GM18858 (cell line): ENCODE results near the gene TRIM61.
"Not testable (repeated sequence)": the region's sequence is repeated elsewhere in the genome, so short reads cannot be mapped to it uniquely, and the experiment has no call there.

Source experiments
- ATAC-seq: cut with Tn5 transposase; IDR thresholded peaks from one replicate; pipeline ENCODE4 v1.9.1; 2021; ENCODE audit not compliant: unreplicated experiment

The TRIM61 gene

DNA sequence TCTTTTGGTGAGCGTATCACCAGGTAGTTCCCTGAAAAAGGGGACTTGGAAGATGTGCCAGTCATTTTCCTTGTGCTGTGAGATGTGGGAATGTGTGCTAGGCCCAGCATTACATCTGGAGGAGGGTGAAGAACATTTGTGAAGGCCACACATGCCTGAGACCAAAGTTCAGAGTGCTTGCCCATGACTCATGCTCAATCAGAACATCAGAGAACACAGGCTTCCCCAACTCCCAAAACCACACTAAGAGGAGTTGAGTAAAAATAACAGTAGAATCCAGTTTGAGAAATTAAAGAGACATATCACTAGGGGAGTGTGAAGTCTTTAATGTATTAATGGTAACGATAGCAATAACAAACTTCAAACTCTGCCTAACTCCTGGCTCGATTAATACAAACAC is 18.0 kb downstream of the TRIM61 start:
- not testable (repeated sequence) for ATAC-seq

DNA sequence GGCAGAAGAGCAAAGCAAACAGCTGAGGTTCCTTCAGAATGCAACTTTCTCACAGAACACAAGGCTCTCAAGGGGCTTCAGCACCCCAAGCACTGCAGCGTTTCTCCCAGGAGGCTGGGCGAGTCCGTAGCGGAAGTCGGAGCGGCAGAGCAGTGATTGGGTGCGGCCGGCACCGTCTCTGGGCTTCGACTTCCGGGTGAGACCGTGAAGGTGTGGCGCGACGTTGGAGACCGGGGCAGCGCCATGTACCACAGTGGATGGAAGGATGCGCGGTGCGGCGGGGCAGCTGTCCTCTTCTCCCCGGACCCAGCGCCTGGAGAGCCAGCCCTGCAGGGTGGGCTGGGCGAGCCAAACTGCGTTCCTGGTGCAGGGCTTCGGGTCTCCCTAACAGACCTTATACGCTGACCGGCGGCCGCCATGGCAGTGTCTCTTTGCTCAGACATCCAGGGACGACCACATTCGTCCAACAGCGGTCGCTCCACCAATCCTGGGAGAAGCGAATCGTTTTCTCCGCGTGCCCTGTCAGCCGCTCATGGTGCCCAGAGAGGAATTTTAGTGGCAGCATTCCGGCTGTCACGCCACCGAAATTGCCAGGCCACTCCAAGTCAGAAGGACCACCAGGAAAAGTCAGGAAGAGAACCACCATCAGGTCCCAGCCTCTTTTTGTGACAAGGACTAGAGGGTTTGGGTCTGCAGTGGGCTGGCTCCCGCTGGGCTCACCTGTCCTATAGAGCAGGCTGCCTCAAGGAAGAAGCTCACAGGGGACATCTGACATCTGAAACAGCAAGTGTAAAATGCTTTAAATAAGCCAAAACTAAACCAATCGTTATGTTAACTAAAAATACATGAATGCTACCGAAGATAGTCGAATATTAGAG is 20.5 kb downstream of the TRIM61 start:
- peak; percentile 100 for ATAC-seq

DNA sequence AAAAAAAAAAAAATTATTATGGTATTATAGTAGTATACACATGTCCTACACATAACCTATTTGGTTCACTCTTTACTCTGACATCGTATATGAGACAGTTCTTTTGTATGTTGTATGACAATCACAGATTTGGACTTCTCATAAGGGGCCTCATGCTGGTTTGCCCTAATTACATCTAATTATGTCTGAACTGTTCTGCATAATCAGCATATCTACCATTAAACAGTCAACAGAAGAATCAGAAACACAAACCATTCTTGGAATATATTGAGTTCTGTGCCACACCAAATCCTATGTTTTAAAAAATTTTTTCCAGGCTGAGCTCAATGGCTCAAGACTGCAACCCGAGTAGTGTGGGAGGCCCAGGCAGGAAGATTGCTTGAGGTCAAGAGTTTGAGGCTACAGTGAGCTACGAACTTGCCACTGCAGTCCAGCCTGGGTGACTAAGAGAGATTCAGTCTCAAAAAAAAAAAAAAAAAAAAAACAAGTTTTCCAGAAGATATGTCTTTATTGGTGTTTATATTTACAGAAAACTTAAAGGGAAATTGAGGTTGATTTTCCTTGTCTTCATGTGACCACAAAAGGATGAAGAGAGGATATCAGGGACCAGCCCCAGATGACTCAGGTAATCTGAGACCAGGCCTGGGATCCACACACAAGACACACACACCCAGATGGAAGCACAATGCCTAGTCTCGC is 22.2 kb downstream of the TRIM61 start:
- ATAC-seq: no peak

DNA sequence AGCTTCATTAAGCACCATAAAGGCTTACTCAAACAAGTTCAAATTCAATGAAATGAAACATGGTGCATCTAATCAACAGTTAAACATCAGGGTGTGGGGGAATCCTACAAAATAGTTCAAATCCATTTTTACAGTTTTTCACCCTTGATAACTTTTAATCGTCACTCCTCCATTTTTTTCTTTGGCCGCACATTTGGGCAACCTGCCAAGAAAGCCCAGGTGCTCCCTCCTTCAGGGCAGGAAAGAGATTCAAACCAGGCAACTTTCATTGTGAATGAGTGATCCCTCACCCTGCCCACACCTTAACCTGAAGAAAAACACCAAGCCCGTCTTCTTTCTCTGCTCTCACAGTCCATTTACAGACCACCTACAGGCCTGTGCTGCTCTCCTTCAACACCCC is 24.9 kb downstream of the TRIM61 start:
- no peak for ATAC-seq

DNA sequence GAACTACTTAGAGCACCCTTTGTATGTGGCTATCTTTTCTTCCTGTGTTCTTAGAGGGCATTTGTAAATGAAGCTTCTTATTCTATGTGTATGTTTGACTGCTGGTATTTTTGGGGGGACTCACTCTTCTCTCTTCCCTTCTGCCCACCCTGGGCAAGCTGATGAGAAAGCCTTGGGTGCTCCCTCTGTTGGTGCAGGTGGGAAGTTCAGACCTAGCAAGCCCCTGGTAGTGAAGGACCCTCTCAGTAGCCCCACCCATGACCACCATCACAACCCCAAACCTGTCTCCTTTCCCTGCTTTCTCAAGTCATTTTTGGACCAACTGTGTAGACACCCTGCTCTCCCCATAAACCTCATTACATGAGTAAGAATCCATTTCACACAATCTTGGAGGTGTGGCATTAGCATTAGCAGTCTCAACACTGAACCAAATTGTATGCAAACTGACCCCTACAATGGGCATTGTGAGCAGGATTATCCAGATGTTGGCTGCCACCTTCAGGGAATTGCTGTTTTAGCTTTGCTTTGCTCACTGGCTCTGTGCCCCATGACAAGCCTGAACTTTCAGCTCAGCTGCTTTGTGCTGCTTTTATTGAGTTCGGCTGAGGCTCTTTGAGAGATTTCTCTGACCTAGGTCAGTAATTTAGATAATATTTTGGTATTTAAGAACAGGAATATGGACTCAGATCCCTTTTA is 27.9 kb downstream of the TRIM61 start:
- no peak for ATAC-seq

DNA sequence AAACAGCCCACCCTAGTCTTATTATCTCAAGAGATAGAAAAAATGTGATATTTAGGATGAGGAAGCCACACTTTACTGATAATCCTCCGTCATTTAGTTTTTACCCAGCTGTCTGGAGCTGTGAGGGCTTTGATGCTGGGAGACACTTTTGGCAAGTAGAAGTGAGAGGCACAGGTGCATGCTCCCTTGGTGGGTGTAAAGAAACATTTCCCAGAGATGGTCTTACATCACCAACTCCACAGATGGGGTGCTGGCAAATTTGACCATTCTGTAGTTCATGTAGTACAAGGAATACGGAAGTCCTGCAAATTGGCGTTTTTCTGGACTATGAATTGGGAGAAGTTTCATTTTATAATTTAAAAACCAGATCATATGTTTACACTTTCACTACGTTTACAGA is 28.5 kb downstream of the TRIM61 start:
- no peak for ATAC-seq

DNA sequence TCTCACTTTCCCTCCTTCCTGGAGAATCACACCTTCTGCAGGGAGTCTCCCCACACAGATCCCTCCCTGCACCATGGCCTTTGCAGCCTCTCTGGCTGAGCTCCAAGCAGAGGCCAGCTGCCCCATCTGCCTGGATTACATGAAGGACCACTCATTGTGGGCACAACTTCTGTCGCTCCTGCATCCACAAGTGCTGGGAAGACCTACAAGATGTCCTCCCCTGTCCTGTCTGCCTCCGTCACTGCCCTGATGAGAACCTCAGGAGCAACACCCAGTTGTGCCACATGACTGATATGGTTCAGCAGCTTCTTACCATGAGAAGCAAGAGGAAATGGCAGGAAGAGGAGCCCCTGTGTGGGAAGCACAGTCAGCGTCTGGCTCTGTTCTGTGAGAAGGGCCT is 29.5 kb downstream of the TRIM61 start:
- not testable (repeated sequence) for ATAC-seq

DNA sequence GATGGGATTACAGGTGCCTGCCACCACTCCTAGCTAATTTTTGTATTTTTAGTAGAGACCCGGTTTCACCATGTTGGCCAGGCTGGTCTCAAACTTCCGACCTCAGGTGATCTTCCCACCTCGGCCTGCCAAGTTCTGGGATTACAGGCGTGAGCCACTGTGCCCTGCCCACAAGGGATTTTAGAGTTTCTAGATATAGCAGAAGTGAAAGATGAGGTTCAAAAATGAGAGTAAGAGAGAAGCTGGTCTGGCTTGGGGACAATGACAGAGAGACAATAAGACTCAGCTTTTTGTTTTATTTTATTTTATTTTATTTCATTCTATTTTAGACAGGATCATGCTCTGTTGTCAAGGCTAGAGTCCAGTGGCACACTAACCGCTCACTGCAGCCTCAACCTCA is 30.6 kb downstream of the TRIM61 start:
- peak; percentile 31 for ATAC-seq

DNA sequence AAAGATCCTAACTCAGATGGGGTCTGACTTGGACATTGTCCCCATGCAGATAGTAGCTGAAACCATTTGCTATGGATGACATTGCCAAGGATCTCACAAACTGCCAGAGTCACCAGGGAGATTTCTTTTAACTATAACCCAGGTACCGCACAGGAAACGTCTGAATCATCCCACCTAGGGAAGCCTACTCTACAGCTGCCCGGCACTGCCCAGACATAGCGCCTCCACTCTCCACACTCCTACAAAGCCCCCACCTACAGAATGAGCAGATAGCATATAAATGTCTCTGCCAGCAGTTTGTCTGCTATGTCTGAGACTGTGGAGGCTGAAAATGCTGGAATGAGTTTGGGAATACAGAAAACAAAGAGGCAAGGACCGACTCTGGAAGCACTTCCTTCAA is 32.3 kb downstream of the TRIM61 start:
- ATAC-seq: no peak

DNA sequence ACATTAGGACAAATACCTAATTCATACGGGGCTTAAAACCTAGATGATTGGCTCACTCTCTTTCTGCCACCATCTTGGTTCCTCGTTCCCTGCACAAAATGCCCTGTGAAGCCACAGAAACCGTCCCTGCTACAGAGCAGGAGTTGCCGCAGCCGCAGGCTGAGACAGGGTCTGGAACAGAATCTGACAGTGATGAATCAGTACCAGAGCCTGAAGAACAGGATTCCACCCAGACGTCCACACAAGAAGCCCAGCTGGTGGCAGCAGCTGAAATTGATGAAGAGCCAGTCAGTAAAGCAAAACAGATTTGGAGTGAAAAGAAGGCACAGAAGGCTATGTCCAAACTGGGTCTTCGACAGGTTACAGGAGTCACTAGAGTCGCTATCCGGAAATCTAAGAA is 34.3 kb downstream of the TRIM61 start:
- no peak for ATAC-seq

DNA sequence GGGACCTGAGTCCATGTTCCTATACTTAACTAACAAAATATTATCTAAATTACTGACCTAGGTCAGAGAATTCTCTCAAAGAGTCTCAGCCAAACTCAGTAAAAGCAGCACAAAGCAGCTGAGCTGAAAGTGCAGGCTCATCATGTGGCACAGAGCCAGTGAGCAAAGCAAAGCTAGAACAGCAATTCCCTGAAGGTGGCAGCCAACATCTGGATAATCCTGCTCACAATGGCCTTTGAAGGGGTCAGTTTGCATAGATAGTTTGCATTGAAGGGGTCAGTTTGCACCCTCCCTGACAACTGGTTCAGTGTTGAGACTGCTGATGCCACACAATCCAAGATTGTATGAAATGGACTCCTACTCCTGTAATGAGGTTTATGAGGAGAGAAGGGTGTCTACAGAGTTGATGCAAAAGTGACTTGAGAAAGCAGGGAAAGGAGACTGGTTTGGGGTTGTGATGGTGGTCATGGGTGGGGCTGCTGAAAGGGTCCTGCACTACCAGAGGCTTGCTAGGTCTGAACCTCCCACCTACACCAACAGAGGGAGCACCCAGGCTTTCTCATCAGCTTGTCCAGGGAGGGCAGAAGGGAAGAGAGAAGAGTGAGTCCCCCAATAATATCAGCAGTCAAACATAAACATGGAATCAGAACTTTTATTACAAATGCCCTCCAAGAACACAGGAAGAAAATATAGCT is 39.7 kb downstream of the TRIM61 start:
- ATAC-seq: peak; percentile 28

DNA sequence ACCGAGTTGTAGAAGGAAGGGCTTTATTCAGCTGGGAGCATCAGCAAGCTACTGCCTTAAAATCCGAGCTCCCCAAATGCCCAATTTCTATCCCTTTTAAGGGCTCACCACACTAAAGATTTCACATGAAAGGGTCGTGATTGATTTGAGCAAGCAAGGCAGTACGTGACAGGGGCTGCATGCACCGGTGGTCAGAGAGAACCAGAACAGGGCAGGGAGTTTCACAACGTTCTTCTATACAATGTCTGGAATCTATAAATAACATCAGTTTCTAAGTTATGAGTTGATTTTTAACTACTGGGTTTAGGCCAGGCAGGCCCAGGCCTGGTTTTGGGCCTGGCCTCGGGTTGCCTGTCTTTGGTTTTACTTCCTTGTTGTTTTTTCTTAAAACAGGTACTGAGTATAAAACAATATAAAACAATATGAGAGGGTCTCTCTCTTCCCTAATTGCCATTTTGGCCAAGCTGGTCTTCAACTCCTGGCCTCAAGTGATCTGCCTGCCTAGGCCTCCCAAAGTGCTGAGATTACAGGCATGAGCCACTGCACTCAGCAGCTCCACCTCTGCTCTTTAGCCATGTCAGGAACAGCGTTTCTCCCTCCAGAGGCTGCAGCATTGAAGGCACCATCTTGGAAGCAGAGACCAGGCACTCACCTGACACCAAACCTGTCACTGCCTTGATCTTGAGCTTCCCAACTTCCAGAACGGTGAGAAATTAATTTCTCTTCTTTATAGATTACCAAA is 41.4 kb downstream of the TRIM61 start:
- ATAC-seq: peak; percentile 37

DNA sequence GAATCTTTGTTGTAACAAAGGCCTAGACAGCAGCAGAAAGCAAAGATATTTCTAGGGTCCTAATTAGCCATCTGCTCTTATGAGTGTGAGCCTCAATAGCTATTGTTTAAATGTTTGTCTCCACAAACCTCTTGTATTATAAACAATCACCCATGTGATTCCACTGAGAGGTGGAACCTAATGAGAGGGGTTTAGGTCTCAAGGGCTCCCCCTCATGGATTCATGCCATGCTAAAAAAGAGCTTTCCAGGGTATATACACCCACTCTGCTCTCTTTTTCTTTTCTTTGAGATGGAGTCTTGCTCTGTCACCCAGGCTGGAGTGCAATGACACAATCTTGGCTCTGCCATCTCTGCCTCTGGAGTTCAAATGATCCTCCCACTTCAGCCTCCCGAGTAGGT is 42.1 kb downstream of the TRIM61 start:
- peak; percentile 44 for ATAC-seq

DNA sequence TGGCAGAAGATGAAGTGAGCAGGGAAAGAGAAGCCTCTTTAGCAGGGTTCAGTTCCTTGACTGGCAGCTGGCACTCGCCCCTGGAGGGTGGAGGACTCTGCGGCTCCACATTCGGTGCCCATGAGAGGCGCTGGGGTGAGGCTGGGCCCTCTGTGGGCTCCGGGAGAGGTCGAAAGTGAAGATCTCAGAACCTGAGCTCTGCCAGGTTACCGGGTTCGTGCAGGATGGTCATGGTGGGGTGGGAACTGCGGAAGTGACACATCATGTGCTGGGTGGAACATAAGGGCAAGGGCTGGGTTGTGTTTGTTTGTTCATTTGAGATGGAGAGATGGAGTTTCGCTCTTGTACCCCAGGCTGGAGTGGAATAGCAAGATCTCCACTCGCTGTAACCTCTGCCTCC is 44.2 kb downstream of the TRIM61 start:
- no peak for ATAC-seq

DNA sequence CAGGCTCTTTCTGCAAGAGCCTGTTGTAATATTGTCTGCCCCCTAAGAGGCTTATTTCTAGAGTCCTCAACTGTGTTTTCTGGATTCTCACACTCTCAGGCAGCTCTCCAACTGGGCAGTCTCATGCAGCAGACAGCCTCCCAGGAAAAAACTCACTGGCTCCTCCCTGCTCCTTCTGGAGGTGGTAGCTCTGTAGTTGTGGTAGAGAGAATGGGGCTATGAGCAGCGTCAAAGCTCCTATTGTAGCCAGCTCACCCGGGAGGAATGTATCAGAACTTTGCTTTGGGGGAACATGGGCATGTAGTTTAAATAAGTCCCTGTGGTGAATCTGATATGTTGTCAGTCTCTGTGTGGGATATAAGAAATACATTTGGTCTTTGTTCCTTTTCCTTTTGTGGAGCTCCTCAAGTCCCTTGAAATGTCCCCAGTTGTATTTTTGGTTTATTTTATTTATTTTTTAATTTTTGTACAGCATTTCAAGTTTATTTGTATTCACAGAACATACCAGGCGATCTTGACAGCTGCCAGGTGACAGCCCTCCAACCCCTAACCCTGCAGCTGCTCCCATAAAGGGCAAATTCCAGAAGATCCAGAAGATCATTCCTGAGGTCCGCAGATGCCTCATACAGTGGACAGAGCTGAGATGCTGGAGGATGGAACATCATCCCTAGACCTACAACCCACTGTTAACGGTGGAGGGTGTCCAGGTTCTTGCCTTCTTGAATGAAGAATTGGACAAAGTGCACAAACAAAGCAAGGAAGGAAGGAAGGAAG is 45.7 kb downstream of the TRIM61 start:
- no peak for ATAC-seq

DNA sequence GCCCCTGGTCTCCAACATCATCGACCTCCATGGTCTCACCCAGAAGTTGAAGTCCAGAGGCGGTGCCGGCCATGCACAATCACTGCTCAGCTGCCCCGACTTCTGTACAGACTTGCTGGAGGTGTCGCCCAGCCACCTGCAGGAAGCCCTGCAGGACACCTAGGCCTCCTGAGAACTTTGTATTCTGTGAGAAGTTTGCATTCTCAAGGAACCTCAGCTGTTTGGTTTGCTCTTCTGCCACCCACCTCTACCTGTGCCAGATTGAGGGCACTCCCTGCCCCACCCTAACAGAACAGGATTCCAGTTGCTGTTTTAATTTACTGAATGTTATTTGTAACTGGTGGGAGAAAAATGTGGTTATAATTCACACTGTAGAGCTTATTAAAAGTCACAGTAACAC is 46.8 kb downstream of the TRIM61 start:
- ATAC-seq: no peak

DNA sequence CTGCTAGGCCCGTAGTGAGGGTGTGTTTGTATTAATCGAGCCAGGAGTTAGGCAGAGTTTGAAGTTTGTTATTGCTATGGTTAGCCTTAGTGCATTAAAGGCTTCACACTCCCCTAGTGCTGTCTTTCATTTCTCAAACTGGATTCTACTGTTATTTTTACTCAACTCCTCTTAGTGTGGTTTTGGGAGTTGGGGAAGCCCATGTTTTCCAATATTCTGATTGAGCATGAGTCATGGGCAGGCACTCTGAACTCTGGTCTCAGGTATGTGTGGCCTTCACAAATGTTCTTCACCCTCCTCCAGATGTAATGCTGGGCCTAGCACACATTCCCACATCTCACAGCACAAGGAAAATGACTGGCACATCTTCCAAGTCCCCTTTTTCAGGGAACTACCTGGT is 50.4 kb downstream of the TRIM61 start:
- not testable (repeated sequence) for ATAC-seq

DNA sequence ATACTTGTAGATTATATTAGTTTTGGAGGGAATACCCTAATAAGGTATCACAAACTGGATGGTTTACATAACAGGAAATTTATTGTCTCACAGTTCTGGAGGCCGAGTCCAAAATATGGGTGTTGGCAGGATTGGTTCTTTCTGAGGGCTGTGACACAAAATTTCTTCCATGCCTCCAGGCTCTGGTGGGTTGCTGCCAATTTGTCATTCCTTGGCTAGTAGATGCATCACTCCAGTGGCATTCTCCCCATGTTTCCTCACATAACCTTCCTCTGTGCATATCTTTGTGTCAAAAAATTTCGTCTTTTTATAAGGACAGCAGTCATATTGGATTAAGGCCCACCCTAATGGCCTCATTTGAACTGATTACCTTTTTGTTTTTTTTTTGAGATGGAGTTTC is 51.2 kb downstream of the TRIM61 start:
- ATAC-seq: no peak

DNA sequence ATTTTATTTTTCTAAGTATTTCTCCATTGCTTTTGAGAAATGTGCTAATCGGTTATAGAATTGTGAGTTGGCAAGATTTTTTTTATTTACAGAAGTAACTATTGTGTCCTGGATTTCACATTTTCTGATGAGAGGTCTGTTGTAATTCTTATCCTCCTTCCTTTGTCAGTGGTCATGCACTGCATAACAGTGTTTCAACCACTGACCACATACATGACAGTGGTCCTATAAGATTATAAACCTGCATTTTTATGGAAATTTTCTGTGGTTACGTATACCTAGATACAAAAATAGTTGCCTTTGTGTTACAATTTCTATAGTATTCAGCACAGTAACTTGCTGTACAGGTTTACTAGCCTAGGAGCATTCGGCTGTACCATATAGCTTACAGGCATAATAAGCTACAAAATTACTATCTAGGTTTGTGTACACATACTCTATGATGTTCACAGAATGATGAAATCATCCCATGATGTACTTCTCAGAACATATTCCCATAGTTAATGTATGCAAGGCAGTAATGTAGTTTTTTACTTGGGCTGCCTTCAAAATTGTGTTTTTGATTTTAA is 52.7 kb downstream of the TRIM61 start:
- peak; percentile 47 for ATAC-seq
